Activated naive CD4-positive, alpha-beta T cell treated with anti-CD3 and anti-CD28 coated beads, Interleukin-2, amount 50 U/mL, for 16 hours (primary cell): ENCODE results near the gene MAT2B.

Experiments
- DNase-seq: peaks from one replicate; pipeline ENCODE4 v3.0.0-alpha.2; 2020

Gene MAT2B

DNA sequence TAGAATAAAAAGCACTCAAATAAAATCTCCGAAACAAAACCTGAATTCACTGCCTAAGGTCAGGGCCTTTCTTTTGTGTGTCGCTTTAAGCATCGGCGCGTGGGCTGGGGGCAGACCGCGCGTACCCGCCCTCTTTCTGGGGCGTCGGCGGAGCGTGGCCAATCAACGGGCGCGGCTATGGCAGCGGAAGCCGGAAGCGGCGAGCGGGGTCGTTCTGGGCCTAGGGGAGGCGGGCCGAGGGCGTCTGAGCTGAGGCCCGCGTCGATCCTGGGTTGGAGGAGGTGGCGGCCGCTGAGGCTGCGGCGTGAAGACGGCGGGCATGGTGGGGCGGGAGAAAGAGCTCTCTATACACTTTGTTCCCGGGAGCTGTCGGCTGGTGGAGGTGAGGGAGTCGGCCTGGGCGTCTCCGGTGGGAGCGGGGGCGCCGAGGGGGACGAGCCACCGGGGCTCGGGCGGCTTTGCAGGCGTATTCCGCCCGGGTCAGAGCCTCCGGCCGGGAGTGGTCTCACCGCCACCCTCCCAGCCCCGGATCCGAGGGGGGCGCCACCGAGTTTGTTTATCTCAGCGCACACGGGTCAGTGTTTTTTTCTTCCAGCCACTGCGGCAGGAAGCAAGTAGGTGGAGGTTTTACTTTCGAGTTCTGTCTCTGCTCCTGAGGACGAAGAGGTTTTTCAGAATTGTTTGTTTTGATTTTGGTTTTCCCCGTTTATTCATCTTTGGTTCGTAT lies at the start of gene MAT2B:
Gene MAT2B (plus strand): TSS at position 252 of the 727 bp plus-strand sequence. CDS start 68 bp downstream, at position 320.
- peak; percentile 96 for DNase-seq

DNA sequence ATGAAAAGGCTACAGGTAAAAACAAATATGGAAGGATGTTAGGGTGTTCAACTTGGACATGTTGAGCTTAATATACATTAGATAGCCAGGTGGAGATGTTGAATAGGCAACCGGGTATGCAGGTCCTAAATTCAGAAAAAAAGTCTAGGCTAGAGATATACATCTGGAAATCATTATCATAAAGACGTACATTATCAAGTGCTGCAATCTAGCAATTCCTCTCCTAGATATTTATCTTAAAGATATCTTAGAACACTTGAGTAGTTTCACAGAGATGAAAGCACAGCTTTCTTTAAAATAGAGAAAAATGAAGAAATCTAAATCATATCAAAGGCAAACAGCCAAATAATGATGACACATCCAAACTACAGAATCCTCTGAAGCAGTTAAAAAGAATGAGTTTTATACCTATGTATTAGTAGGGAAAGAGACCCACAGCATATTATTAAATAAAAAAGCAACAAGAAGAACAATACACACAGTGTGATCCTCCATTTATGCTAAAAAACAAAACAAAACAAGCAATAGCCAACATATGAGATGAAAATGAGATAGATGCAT lies 49.3 kb upstream of the MAT2B start:
- DNase-seq: no peak

DNA sequence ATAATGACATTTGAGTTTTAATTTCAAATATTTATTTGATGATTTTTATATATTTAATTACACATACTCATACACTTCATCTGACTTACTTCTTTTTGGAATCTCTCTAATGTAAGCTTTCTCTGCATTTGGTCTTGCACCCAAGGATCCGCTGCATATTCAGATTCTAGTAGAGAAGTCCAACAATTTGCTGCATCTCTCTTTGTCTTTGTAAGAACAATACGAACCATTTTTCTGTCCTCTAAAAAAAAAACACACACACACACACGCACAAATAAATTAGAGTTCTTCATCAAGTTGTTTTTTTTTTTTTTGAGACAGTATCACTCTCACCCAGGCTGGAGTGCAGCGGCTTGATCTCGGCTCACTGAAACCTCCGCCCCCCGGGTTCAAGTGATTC lies 48.6 kb upstream of the MAT2B start:
- no peak for DNase-seq

DNA sequence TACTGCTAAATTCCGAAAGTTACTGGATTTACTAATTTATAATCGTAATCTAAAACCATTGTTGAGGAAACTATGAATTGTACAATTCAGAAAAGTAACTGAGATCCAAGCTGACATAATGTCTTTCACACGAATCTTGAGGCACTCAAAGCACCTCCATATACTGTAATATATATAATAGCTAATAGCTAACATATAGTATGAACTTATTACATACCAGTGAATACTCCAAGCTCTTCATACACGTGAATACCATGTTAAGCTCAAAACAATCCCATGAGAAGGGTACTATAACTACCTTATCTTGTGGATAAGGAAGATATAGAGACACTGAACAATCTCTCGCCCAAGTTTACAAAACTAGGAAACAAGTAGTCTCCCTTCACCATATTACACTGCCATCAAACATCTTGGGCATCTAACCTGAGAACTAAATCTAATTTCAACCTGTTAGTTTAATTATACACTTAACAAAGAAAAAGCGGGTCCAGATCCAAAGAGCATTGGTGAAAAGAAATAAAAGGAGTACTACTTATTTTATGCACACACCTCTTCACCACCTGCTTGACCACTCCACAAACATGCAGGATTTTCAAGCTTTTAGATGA lies 46.5 kb upstream of the MAT2B start:
- no peak for DNase-seq

DNA sequence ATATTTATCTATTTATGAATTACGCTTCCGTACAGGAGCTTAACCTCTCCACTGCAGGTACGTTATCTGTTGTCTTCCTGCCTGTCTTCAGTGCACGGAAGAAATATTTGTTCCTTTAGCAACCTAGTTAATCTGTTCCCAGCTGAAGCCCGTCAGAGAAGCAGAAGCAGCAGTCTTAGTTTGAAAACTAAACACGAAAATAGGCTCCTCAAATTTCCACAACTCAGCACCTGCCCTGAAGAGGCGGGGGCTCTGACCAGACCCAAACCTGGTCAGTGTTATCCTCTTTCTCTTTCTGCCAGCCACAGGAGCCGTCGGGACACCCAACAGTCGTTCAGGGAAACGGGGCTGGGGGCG lies 46.0 kb upstream of the MAT2B start:
- DNase-seq: no peak

DNA sequence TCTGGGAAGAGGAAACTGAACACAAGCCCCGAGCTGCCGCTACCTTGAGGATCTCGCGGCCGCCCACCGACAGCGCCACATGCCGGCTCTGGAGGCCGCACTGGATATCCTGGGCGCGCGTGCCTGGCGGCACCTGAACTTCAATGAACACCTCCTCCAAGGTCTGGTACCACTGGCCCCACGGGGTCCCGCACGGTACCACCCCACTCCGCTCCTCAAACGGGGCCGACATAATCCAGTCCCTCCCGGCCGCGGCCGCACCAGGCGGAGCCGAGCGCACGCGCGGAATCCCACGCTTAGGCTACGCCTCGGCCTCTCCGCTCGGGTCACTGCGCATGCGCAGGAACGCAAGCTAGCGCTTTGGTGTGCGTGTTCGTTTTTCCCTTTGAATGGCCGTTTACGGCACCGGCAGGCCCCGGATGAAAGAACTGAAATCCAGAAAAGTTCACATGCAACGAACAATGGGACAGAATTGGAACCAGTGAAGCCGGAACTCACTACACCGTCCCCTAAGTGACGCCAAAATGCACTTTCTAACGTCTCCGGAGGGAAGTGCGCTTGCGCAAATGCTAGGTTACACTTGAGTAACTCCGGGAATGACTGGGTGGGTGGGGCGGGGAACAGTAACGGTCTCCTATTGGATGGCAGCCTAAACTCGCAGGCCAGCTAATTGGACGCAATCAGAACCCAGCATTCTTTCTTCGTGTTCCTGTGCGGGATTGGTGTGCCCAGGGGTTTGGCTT lies 45.4 kb upstream of the MAT2B start, which contains the start of gene NUDCD2:
Gene NUDCD2 (minus strand): TSS at position 284 of the 743 bp plus-strand sequence. CDS start 52 bp downstream, at position 232.
- DNase-seq: peak; percentile 93

DNA sequence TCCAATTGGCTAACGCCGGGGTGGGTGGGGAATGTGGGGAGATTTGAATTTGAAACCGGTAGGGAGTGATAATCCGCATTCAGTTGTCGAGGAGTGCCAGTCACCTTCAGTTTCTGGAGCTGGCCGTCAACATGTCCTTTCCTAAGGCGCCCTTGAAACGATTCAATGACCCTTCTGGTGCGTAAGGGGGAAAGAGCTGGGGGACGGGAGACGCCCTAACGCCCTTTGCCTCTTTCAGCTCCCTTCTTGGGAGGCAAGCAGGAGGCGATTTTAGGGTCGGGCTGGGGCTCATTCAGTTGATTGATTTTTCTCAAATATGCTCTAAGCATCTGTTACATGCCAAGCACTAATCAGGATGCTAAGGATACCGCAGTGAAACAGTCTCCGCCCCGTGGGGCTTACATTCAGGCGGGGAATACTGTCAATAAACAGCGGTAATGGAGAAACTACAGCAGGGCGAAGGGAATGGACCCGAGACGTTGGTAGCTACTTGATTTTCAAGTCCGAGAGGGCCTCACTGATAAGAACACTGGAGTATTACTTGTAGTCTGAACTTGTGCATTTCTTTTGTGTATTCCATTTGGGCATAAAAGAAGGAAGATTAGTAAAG lies 44.8 kb upstream of the MAT2B start, which contains the start of gene HMMR:
Gene HMMR (plus strand): TSS at position 71 of the 610 bp plus-strand sequence. CDS start 61 bp downstream, at position 132.
- no peak for DNase-seq

DNA sequence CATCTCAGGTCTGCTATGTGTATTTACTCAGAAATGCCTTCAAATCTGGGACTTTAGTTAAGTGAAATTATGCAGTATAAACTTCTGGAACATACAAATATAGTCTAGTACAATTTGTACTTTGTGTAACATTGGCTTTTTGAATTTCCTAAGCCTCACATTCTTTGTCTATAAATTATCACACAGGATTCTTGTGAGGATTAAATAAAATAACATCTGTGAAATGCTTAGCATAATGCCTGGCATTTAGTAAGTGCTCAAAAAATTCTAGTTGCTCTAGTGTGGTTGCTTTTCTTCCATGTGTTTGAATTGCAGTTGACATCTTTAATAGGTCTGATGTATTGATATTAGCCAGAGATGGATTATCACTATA lies 42.4 kb upstream of the MAT2B start:
- no peak for DNase-seq

DNA sequence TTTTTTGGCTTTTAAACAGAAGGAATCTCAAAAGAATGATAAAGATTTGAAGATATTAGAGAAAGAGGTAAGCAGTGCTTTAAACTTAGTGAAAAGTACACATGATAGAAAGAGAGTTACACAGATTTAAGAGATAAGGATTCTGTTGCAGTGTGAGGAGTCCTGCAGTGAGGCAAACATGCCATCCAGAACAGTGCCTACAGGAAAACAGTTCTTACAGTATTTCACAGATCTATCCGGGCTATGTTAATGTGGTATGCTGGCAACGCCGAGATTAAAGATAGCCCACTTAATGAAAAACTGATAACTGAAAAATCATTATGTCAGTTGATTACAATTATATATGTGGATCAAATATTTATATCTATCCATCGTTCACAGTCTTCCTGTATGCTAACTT lies 37.7 kb upstream of the MAT2B start:
- DNase-seq: no peak

DNA sequence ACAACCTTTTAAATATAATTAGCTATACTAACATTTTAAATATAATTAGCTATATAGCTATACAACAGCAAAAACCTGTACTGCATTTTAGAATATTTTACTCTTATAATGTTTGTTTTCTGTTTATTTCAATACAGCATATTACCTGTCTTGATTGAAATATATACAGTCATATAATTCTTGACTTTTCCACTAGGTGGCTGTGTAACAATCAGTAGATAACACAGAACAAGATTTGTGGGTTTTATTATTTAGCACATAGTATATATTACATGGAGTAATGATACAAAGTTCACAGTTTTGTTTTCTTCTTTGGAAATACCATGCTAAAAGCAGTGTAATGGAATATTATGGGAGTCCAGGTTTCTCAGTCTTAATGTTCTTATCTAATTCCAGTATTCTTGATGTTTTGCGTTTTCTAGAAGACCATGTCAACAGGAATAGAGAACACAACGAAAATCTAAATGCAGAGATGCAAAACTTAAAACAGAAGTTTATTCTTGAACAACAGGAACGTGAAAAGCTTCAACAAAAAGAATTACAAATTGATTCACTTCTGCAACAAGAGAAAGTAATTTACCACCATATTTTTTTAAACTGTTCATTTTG lies 31.7 kb upstream of the MAT2B start:
- no peak for DNase-seq

DNA sequence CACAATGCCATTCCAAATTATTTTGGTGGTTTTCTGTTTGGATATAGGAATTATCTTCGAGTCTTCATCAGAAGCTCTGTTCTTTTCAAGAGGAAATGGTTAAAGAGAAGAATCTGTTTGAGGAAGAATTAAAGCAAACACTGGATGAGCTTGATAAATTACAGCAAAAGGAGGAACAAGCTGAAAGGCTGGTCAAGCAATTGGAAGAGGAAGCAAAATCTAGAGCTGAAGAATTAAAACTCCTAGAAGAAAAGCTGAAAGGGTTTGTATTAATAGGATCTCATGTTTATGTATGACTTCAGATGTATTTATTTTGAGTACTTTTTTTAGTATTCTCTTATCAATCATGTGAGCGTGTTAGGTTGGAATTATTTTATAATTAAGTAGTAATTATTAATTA lies 30.0 kb upstream of the MAT2B start:
- DNase-seq: no peak

DNA sequence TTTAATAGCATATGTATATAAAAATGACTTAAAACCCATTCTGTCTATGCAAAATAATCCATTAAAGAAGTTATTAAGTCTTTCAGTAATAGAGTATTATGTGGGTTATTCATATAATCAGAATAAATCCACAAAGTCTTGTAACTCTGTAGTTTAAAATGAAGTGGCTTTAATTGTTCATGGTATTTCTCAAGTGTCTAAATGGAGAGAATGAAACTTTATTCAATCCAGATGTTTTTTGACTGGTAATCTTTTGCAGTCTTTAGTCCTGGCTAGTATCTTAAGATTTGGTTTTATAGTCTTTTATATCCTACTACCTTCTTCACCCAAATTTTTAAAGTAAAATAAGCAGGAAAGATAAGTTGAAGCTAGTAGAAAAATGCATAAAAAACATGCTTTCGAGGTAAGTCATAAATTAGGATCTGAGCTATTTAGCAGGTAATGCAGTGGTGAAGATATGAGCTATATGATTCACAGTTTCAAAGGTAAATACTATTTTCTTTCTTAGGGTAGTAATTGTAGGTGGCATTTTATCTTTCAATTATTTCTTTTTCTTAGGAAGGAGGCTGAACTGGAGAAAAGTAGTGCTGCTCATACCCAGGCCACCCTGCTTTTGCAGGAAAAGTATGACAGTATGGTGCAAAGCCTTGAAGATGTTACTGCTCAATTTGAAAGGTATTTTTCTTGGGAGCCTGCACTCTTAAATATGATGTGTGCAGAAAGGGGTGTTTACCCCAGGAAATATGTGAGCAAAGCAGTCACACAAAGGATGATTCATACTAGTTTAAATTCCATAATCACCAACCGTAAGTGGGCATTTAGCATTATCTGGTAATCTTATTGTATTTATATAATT lies 27.1 kb upstream of the MAT2B start:
- no peak for DNase-seq

DNA sequence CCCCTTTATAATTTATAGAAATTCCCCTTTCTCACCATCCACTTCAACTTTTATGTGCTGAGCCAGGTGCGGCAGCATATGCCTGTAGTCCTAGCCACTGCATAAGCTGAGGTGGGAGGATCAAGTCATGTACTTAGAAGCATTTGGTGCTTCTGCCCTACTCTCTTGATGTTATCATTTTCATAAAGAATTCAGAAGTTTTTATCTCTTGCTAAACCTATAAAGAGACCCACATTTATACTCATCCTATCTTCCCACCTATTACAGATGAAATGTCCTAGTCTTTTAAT lies 26.5 kb upstream of the MAT2B start:
- no peak for DNase-seq

DNA sequence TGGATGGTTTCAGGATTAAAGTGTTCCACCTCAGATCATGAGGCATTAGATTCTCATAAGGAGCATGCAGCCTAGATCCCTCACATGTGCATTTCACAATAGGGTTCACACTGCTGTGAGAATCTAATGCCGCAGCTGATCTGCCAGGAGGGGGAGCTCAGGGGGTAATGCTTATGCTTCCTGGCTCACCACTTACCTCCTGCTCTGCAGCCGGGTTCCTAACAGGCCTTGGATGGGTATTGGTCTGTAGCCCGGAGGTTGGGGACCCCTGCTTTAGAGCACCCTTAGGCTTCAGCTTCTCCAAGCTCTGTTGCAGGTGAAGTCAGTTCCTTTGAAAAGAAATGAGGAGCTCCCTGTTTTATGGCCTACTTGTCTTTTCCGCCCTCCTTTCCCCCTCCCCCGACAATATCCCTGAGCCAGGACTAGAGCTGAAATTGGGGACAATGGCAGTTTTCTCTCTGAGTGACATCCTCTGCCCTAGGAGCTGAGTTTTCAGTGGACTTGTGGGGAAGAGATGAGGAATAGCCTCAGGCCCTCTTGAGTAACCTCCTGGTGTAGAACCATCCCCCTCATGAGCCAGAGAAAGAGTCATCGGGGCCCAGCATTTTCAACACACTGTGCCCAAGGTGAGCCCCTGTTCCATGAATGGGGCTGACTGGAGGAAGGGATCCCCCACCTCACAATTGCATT lies 16.2 kb upstream of the MAT2B start:
- DNase-seq: no peak

DNA sequence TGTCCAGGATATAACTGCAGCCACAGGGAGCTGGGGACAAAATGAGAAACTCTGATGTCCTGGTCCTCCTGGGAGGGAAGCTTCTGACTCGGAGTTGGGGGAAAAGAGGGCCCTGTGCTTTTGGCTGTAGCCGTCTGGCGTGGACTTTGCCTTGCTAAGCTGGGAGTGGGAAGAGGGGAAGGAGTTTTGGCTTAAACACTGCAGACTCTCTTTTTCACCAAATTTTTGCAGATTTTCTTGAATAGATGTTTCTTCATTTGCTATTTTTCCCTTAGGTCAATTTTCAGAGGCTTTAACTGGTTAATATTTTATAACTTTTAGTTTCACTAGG lies 15.7 kb upstream of the MAT2B start:
- no peak for DNase-seq

DNA sequence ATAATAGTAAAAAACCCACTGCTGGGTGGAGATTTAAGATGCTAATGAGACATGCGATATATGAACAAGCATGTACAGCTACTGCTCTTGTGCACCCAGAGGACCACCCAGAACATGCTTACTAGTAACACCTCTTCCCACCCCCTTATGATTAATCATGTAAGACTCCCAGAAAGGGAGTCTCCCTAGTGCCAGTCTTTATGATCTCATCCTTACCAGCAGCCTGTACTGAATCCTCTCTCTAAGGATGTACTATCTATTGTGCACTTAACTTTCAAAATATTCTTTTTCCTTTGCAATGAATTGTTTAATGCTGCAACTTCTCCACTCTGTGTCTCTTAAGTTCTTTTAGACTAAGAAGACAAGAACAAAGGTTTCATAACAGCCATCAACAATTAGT lies 9.1 kb upstream of the MAT2B start:
- no peak for DNase-seq

DNA sequence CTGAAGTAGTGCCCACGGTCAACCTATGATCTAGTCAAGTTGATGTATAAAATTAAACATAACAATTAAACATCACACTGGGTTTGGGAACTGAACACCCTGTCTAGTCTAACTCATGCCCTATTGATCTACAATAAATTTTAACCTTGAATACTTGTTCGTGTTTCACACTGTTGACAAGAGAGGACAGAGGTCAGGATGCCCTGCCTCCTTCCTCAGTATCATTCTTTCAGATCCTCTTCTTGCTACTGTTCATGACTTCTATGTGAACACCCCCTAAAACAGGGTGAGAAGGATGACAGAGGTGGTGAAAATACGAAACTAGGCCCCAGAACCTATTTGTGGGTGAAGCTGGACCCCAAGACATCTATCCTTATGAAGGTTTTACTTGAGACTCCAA lies 8.1 kb upstream of the MAT2B start:
- no peak for DNase-seq

DNA sequence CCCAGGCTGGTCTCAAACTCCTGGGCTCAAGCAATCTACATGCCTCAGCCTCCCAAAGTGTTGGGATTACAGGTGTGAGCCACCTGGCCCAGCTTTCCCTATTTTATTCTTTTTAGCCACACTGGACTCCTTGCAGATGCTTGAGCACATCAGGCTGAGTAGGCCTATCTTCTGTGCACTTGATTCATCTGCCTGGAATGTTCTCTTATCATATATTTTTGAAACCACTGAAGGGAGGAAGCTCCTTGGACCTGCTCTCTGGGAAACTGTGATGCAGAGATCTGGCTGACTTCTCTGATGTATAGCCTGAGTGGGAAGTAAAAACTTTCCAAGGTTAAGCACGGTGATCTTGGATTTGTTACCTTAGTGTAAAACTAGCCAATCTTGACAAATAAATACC lies 6.5 kb upstream of the MAT2B start:
- DNase-seq: no peak

DNA sequence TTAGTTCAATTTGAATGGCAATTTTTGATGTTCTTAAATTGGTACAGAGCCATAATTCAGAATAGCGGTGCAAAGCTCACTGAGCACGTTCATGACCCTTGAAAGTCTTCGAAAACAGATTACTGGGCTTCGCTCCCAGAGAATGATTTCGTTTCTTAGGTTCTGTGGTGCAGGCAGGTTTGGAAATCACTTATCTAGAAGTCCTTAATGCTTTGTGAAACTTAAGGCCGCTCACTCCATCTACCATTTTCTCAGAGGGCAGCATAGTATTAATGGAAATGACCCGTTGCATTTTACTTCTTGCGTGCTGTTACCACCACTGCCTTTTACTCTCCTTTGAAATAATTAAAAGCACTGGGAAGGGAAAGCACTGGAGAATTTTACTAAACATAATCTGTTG lies 2.9 kb upstream of the MAT2B start:
- no peak for DNase-seq

DNA sequence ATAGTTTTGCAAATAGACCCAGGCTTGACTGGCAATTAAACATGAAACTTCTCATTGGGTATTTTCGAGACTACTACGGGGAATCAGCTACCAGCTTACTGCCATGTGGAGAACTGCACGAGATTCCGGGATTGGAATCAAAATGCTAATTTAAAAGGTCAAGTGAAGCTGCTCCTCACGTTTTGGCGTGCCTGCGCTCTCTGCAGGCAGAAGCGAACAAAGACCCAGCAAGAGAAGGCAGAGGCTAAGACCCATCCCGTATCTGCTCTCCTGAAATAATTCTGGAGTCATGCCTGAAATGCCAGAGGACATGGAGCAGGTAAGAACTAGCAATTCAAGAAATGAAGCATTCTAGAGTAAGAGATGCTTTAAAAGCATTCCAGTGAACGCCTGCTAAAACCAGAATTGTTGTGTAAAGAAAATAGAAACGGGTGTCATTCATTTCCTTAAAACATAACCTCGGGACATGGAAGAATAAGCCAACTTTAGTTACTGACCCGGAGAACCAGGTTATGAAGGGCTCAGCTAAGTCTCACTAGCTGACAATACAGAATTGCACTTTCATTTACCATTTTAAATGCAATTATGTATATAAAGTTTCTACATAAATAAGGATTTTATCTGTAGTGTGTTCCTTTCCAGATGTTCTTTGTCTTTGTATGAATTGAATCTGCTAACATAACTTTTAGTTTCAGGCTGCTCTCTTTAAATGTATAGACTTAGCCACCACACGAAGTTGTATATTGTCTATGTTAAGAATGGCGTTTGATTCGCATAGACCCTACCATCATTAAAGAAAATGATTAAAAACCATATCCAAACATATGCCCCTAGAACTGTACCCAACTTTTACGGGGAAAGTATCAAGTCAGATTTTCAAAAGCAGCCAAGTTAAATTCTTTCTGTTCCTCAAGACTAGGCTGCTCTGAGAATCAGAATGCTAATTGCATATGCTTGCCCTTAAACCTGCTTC lies 2.0 kb upstream of the MAT2B start:
- DNase-seq: peak; percentile 37
